Measurements from ENCODE around the gene FXYD1.

The FXYD1 gene

DNA sequence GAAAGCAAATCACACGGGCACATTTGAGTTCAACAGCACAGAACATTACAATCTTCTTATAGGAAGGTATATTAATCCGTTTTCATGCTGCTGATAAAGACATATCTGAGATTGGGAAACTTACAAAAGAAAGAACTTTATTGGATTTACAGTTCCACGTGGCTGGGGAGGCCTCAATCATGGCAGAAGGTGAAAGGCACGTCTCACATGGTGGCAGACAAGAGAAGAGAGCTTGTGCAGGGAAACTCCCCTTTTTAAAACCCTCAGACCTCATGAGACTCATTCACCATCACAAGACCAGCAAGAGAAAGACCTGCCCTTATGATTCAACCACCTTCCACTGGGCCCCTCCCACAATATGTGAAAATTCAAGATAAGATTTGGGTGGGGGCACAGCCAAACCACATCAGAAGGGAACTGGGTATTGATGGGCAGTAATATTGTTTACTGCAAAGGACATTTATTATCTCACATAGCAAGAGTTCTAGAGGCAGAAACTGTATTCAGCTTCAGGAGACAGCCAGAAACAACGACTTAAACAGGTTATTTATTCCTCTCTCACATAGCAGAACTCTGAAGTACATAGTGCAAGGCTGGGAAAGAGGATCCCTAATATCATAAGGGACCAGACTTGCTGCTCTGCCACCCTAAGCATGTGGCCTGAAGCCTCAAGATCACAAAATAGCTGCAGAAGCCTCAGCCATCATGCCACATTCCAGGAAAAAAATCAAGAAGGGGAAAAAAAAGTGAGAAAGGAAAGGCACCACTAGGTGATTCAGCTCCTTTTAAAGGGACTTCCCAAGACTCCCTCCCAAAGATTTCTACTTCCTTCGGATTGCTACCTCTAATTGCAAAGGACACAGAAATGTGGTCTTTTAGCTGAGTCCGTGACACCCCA lies 39.0 kb downstream of the FXYD1 start:
- TF ChIP-seq, protein P1, sequence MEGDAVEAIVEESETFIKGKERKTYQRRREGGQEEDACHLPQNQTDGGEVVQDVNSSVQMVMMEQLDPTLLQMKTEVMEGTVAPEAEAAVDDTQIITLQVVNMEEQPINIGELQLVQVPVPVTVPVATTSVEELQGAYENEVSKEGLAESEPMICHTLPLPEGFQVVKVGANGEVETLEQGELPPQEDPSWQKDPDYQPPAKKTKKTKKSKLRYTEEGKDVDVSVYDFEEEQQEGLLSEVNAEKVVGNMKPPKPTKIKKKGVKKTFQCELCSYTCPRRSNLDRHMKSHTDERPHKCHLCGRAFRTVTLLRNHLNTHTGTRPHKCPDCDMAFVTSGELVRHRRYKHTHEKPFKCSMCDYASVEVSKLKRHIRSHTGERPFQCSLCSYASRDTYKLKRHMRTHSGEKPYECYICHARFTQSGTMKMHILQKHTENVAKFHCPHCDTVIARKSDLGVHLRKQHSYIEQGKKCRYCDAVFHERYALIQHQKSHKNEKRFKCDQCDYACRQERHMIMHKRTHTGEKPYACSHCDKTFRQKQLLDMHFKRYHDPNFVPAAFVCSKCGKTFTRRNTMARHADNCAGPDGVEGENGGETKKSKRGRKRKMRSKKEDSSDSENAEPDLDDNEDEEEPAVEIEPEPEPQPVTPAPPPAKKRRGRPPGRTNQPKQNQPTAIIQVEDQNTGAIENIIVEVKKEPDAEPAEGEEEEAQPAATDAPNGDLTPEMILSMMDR (IDR thresholded peaks at IDR 0.05; ENCODE audit: insufficient read depth, low read length, missing control alignments), result no peak
- CTCF ChIA-PET, result interaction anchor here (0.9 kb wide), 1 partner anchor 63 kb away, joined by 3 read pairs; the partner anchor contains the start of gene FXYD3
- POLR2A ChIA-PET, result no interaction called here

GRCh38 chr19:35178701-35179100 lies 40.1 kb downstream of the FXYD1 start:
- TF ChIP-seq, protein P1 (IDR thresholded peaks at IDR 0.05; ENCODE audit: insufficient read depth, low read length, missing control alignments), result no peak
- H3K4me3 ChIP-seq (ENCODE audit: low read depth, low read length), result no peak overlapping the region
- ChIA-PET CTCF (interaction anchor here (0.8 to 1.0 kb wide), 2 partner anchors 10 to 17 kb away, joined by 3 read pairs; no protein-coding TSS in a partner anchor), POLR2A (no interaction called here)
- no peak for DNase-seq (ENCODE audit: low read depth, low spot score)

More for the DNA sequence above, 39.0 kb downstream of the FXYD1 start:
- H3K4me3 ChIP-seq (ENCODE audit: low read depth, low read length), result no peak overlapping the region
- DNase-seq (ENCODE audit: low read depth, low spot score), result no peak

DNA sequence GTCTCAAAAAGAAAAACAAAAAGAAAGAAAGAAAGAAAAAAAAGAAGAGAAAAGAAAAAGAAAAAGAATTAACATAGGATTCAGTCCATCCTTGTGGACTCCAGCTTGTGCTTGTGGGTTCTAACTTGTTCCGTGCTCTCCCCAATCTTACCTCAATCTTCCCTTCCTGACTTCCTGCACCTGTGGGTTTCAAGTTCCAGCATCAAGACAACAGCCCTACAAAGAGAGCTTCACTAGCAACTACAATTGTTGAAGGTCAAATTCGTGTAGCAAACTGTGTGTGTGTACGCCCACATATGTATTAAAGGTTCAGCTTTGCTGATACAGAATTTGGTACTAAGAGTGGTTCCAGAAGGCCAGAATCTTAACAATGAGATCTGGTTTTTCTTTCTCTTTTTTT lies 41.2 kb downstream of the FXYD1 start:
- ChIA-PET POLR2A (no interaction called here), CTCF (interaction anchor here (1.0 kb wide), 1 partner anchor 331 kb away, joined by 3 read pairs; no protein-coding TSS in a partner anchor)
- no peak overlapping the region for H3K4me3 ChIP-seq (ENCODE audit: low read depth, low read length)
- no peak for DNase-seq (ENCODE audit: low read depth, low spot score)
- TF ChIP-seq, protein P1 (IDR thresholded peaks at IDR 0.05; ENCODE audit: insufficient read depth, low read length, missing control alignments), result no peak

GRCh38 chr19:35181387-35181786 lies 42.8 kb downstream of the FXYD1 start:
- CTCF ChIA-PET, result interaction anchor here (1.4 kb wide), 1 partner anchor 115 kb away, joined by 4 read pairs; no protein-coding TSS in a partner anchor
- TF ChIP-seq, protein P1 (IDR thresholded peaks at IDR 0.05; ENCODE audit: insufficient read depth, low read length, missing control alignments), result no peak
- H3K4me3 ChIP-seq (ENCODE audit: low read depth, low read length), result no peak overlapping the region
- no peak for DNase-seq (ENCODE audit: low read depth, low spot score)
- POLR2A ChIA-PET, result no interaction called here

DNA sequence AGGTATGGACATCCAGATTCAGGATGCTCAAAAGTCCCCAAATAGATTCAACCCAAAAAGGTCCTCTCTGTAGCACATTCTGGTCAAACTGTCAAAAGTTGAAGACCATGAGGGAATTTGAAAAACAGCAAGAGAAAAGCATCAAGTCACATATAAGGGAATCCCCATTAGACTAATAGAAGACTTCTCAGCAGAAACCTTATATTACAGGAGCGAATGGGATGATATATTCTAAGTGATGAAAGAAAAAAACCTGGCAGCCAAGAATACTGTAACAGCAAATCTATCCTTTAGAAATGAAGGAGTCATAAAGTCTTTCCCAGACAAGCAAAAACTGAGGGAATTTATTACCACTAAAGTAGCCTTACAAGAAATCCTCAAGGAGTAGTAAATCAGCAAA lies 45.6 kb downstream of the FXYD1 start:
- CTCF ChIA-PET, result no interaction called here
- POLR2A ChIA-PET, result no interaction called here
- TF ChIP-seq, protein P1 (IDR thresholded peaks at IDR 0.05; ENCODE audit: insufficient read depth, low read length, missing control alignments), result no peak
- no peak overlapping the region for H3K4me3 ChIP-seq (ENCODE audit: low read depth, low read length)
- no peak for DNase-seq (ENCODE audit: low read depth, low spot score)

DNA sequence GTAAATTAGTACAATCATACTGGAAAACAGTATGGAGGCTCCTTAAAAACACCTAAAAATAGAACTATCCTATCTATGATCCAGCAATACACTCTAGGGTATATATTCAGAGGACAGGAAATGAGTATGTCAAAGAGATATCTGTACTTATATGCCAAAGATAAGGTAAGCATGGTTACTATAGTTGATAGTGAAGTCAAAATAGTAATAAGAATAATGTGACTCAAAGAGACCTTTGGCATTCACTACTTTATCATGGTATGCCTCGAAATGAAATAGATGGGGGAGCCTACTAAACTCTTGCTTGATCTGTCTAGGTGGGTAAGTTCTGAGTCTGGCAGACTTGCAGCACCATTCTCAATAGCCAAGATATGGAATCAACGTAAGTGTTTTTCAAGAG lies 46.3 kb downstream of the FXYD1 start:
- TF ChIP-seq, protein P1 (IDR thresholded peaks at IDR 0.05; ENCODE audit: insufficient read depth, low read length, missing control alignments), result no peak

More for the DNA sequence above, 46.3 kb downstream of the FXYD1 start:
- POLR2A ChIA-PET, result no interaction called here
- no peak for DNase-seq (ENCODE audit: low read depth, low spot score)
- H3K4me3 ChIP-seq (ENCODE audit: low read depth, low read length), result no peak overlapping the region
- CTCF ChIA-PET, result no interaction called here

Data from AG04449 (cell line).